ENCODE results near the gene SEC14L5. TPM values are rescaled to one million over a fixed set of nuclear protein-coding genes. Genes with fewer than 3 reads are reported as not detected.

The SEC14L5 gene
- total RNA-seq, 2 donors from 2014 or later, result 0.22 to 0.33 TPM

- Histone ChIP-seq H3K9ac (ENCODE audit: extremely low read depth, low read length, poor library complexity, severe bottlenecking) (no peak overlapping the region), H3K4me1 (ENCODE audit: control insufficient read depth, insufficient read depth, low read length) (no peaks in the 10 kb centered on the region), H3K27ac (ENCODE audit: low read depth, low read length) (no peak overlapping the region), H3K4me3 (ENCODE audit: low read length) (no peak overlapping the region), H3K27me3 (ENCODE audit: control insufficient read depth, insufficient read depth, low read length, poor library complexity, severe bottlenecking) (no peaks in the 10 kb centered on the region), H3K36me3 (ENCODE audit: control insufficient read depth, insufficient read depth, low read length) (peaks cover 3% of the 10 kb centered on the region), H3K9me3 (ENCODE audit: control insufficient read depth, low read length) (no peaks in the 10 kb centered on the region)
- Mint-ChIP-seq H3K27ac (no peak overlapping the region), H3K4me1 (no peaks in the 10 kb centered on the region), H3K9me3 (no peaks in the 10 kb centered on the region), H3K36me3 (ENCODE audit: low read depth) (peaks cover 2% of the 10 kb centered on the region), H3K4me3 (no peak overlapping the region), H3K27me3 (ENCODE audit: insufficient read depth) (peaks cover 10% of the 10 kb centered on the region)
- no peak for DNase-seq
- no peak for TF ChIP-seq CTCF (conservative IDR thresholded peaks at IDR 0.05)
- 91 to 92% methylated on average over 6 to 7 of the region's 7 CpGs for WGBS, 2 experiments (ENCODE audit: insufficient coverage in 1 of 2, insufficient read length in 1 of 2)
These were observed 69.0 kb downstream of the SEC14L5 start for GRCh38 chr16:5027086-5027485.

- Histone ChIP-seq H3K27me3 (ENCODE audit: control insufficient read depth, insufficient read depth, low read length, poor library complexity, severe bottlenecking) (peaks cover 2% of the 10 kb centered on the region), H3K27ac (ENCODE audit: low read depth, low read length) (no peak overlapping the region), H3K36me3 (ENCODE audit: control insufficient read depth, insufficient read depth, low read length) (peaks cover 3% of the 10 kb centered on the region), H3K4me3 (ENCODE audit: low read length) (no peak overlapping the region), H3K9ac (ENCODE audit: extremely low read depth, low read length, poor library complexity, severe bottlenecking) (no peak overlapping the region), H3K9me3 (ENCODE audit: control insufficient read depth, low read length) (no peaks in the 10 kb centered on the region), H3K4me1 (ENCODE audit: control insufficient read depth, insufficient read depth, low read length) (no peaks in the 10 kb centered on the region)
- whole genome bisulfite sequencing, 2 experiments (ENCODE audit: insufficient coverage in 1 of 2, insufficient read length in 1 of 2), result 93 to 98% methylated on average over 12 to 30 of the region's 32 CpGs
- H3K4me3 Mint-ChIP-seq, result no peak overlapping the region
- peaks cover 2% of the 10 kb centered on the region for H3K36me3 Mint-ChIP-seq (ENCODE audit: low read depth)
- no peaks in the 10 kb centered on the region for H3K9me3 Mint-ChIP-seq
- peaks cover under 1% of the 10 kb centered on the region for H3K4me1 Mint-ChIP-seq
- no peak for DNase-seq
- no peak overlapping the region for H3K27ac Mint-ChIP-seq
- peaks cover 8% of the 10 kb centered on the region for H3K27me3 Mint-ChIP-seq (ENCODE audit: insufficient read depth)
- TF ChIP-seq CTCF (conservative IDR thresholded peaks at IDR 0.05), result no peak
These were observed 69.6 kb downstream of the SEC14L5 start for GRCh38 chr16:5027575-5028235.

GRCh38 chr16:5028950-5029475 lies 70.9 kb downstream of the SEC14L5 start:
- TF ChIP-seq CTCF (conservative IDR thresholded peaks at IDR 0.05), result no peak
- peaks cover 6% of the 10 kb centered on the region for H3K27me3 ChIP-seq (ENCODE audit: control insufficient read depth, insufficient read depth, low read length, poor library complexity, severe bottlenecking)
- peaks cover 5% of the 10 kb centered on the region for H3K4me1 Mint-ChIP-seq
- no peaks in the 10 kb centered on the region for H3K9me3 Mint-ChIP-seq
- no peak overlapping the region for H3K27ac Mint-ChIP-seq
- H3K36me3 Mint-ChIP-seq (ENCODE audit: low read depth), result peaks cover 2% of the 10 kb centered on the region
- H3K9me3 ChIP-seq (ENCODE audit: control insufficient read depth, low read length), result no peaks in the 10 kb centered on the region
- no peak overlapping the region for H3K4me3 ChIP-seq (ENCODE audit: low read length)
- peaks cover 11% of the 10 kb centered on the region for H3K27me3 Mint-ChIP-seq (ENCODE audit: insufficient read depth)
- H3K4me3 Mint-ChIP-seq, result no peak overlapping the region
- no peak for DNase-seq
- H3K27ac ChIP-seq (ENCODE audit: low read depth, low read length), result no peak overlapping the region
- H3K36me3 ChIP-seq (ENCODE audit: control insufficient read depth, insufficient read depth, low read length), result peaks cover 3% of the 10 kb centered on the region
- WGBS, 2 experiments (ENCODE audit: insufficient coverage in 1 of 2, insufficient read length in 1 of 2), result 90 to 92% methylated on average over 12 to 18 of the region's 18 CpGs
- H3K4me1 ChIP-seq (ENCODE audit: control insufficient read depth, insufficient read depth, low read length), result no peaks in the 10 kb centered on the region
- no peak overlapping the region for H3K9ac ChIP-seq (ENCODE audit: extremely low read depth, low read length, poor library complexity, severe bottlenecking)
